B cell (primary cell): ENCODE measurements around the gene CELF2. TPM values are rescaled to one million over a fixed set of nuclear protein-coding genes. Genes with fewer than 3 reads are reported as not detected.

ENCODE experiments used
- ATAC-seq: fragments of 200-7000 bp; cut with Tn5 transposase; one replicate; pipeline ENCODE4 v1.10.0; 2021; ENCODE audit warnings: low read depth, mild to moderate bottlenecking, moderate number of reproducible peaks, moderate library complexity
- CTCF ChIA-PET: fragments of 350-600 bp; sonication (Branson Sonifier 250); formaldehyde crosslinking; loops from one replicate; lab custom pipeline; 2021; ENCODE audit warnings: antibody characterized with exemption, inconsistent platforms; lab: Charles Lee
- POLR2A ChIA-PET: fragments of 350-600 bp; sonication (Branson Sonifier 250); formaldehyde crosslinking; loops from one replicate; lab custom pipeline; 2021; ENCODE audit warnings: antibody characterized with exemption; lab: Charles Lee
- DNase-seq: peaks from one replicate; pipeline ENCODE4 v3.0.0; 2013
- H2AFZ ChIP-seq: 2 replicates; pipeline ENCODE4 v1.6.1; 2012; ENCODE audit warnings: mild to moderate bottlenecking, low read depth, low read length; ENCODE audit not compliant: insufficient read depth, poor library complexity, severe bottlenecking
- H3K27ac ChIP-seq, 2 donors: 1 replicate in 1 of 2; 2 replicates in 1 of 2; pipeline ENCODE4 v1.5.1; 2012 to 2013; ENCODE audit warnings: low read length in 2 of 2, mild to moderate bottlenecking in 2 of 2, moderate library complexity in 1 of 2
- H3K27me3 ChIP-seq, 4 experiments: fragments of 200-600 bp in 1 of 4; sonication (generic) in 1 of 4; replicated peaks in 1 of 4; 1 replicate in 2 of 4; 2 replicates in 2 of 4; pipeline versions ENCODE4 v1.6.1 to v1.7.0; 2013 to 2016; ENCODE audit warnings: low read length in 3 of 4, mild to moderate bottlenecking in 2 of 4, mixed read lengths in 1 of 4, moderate library complexity in 1 of 4; ENCODE audit not compliant: insufficient read depth in 4 of 4, control insufficient read depth in 3 of 4; ENCODE audit errors: control extremely low read depth in 1 of 4
- H3K36me3 ChIP-seq, 2 experiments: replicated peaks in 1 of 2; 1 replicate in 1 of 2; 2 replicates in 1 of 2; pipeline versions ENCODE4 v1.6.1 to v1.7.1; 2013; ENCODE audit warnings: low read length in 1 of 2; ENCODE audit not compliant: insufficient read depth in 2 of 2, control insufficient read depth in 1 of 2; ENCODE audit errors: control extremely low read depth in 1 of 2, extremely low read depth in 1 of 2
- H3K4me1 ChIP-seq, 2 donors: fragments of 200-600 bp in 1 of 2; sonication (generic) in 1 of 2; 1 replicate in 1 of 2; 2 replicates in 1 of 2; pipeline versions ENCODE4 v1.5.1 to v1.6.1; 2013 to 2017; ENCODE audit warnings: low read length in 2 of 2; ENCODE audit not compliant: control insufficient read depth in 2 of 2, insufficient read depth in 2 of 2
- H3K4me2 ChIP-seq: replicated peaks from 2 replicates; pipeline ENCODE3; 2012; ENCODE audit warnings: mild to moderate bottlenecking, low read depth, low read length; ENCODE audit not compliant: poor library complexity, severe bottlenecking
- H3K4me3 ChIP-seq, 5 experiments: fragments of 200-600 bp in 1 of 5; sonication (generic) in 1 of 5; 1 replicate in 3 of 5; 2 replicates in 2 of 5; pipeline versions ENCODE4 v1.5.1 to v1.7.0; 2011 to 2016; ENCODE audit warnings: low read length in 4 of 5, mild to moderate bottlenecking in 4 of 5, low read depth in 2 of 5, control low read depth in 1 of 5, moderate library complexity in 1 of 5; ENCODE audit not compliant: insufficient read depth in 1 of 5; ENCODE audit errors: control extremely low read depth in 1 of 5, extremely low read depth in 1 of 5
- H3K79me2 ChIP-seq: fragments of 200-600 bp; sonication (generic); one replicate; pipeline ENCODE4 v1.6.0; 2016; ENCODE audit warnings: low read length; ENCODE audit not compliant: control insufficient read depth, insufficient read depth
- H3K9ac ChIP-seq: fragments of 200-600 bp; sonication (generic); 2 replicates; pipeline ENCODE4 v1.6.1; 2017; ENCODE audit warnings: mild to moderate bottlenecking, low read length, moderate library complexity
- H3K9me3 ChIP-seq, 3 donors: one replicate each; pipeline versions ENCODE4 v1.6.1 to v1.7.1; 2013; ENCODE audit warnings: low read length in 2 of 3; ENCODE audit not compliant: control insufficient read depth in 2 of 3, insufficient read depth in 1 of 3; ENCODE audit errors: control extremely low read depth in 1 of 3
- H4K20me1 ChIP-seq: 2 replicates; pipeline ENCODE4 v1.6.0; 2012; ENCODE audit warnings: mild to moderate bottlenecking, low read length; ENCODE audit not compliant: insufficient read depth, control insufficient read depth, poor library complexity, severe bottlenecking
- H3K27ac Mint-ChIP-seq: one replicate; pipeline ENCODE4 v1.8.0; 2021; ENCODE audit warnings: mixed read lengths
- H3K27me3 Mint-ChIP-seq: one replicate; pipeline ENCODE4 v1.8.0; 2021; ENCODE audit warnings: mixed read lengths
- H3K4me1 Mint-ChIP-seq: one replicate; pipeline ENCODE4 v1.8.0; 2021; ENCODE audit warnings: mixed read lengths
- H3K4me3 Mint-ChIP-seq: one replicate; pipeline ENCODE4 v1.8.0; 2021; ENCODE audit warnings: mixed read lengths
- H3K9me3 Mint-ChIP-seq: one replicate; pipeline ENCODE4 v1.8.0; 2022; ENCODE audit warnings: mixed read lengths; ENCODE audit not compliant: insufficient read depth
- EZH2 ChIP-seq: IDR thresholded peaks from 2 replicates; pipeline ENCODE4 v1.6.1; 2012; ENCODE audit warnings: borderline replicate concordance, low read depth, mild to moderate bottlenecking, moderate library complexity, low read length; ENCODE audit not compliant: insufficient read depth, poor library complexity, severe bottlenecking
- WGBS: methylation state at CpG from one replicate; pipeline ENCODE4 v1.1.5; 2013; ENCODE audit warnings: missing lambda C conversion rate; ENCODE audit not compliant: insufficient coverage; 5-methylcytosine and 5-hydroxymethylcytosine counted together
- intact Hi-C: fragments of 100-400 bp; cut with micrococcal nuclease; formaldehyde crosslinking; loops from one replicate; pipeline ENCODE4 v1.10.0; 2022
- polyA plus RNA-seq: library from polyadenylated mRNA; depleted of rRNA; stranded (reverse); fragments of >200 nt; gene quantifications from 2 replicates; pipeline ENCODE4 v1.2.3, GENCODE V29; 2012
- total RNA-seq, 2 donors: library from RNA; stranded (reverse); fragments of 120-200 nt in 1 of 2; gene quantifications; 1 replicate in 1 of 2; 2 replicates in 1 of 2; pipeline versions ENCODE4 v1.2.3 to v1.2.4, GENCODE V29; 2013 to 2022
- TF ChIP-seq, protein P1 (sequence below): fragments of 200-600 bp; IDR thresholded peaks from one replicate; pipeline ENCODE4 v1.8.0; 2022; ENCODE audit warnings: antibody characterized with exemption, mild to moderate bottlenecking

CELF2 gene
- total and polyA plus RNA-seq, 2 donors (not counting 1 experiment from before 2014, with no cell fraction given) = 59.5 to 112 TPM

GRCh38 chr10:11170993-11171851 lies 153.6 kb downstream of the CELF2 start:
- Mint-ChIP-seq H3K27me3 (no peaks in the 10 kb centered on the region), H3K27ac (no peak overlapping the region), H3K4me3 (no peak overlapping the region), H3K9me3 (no peaks in the 10 kb centered on the region), H3K4me1 (peaks cover 45% of the 10 kb centered on the region)
- CTCF ChIA-PET = interaction anchor here (0.7 to 1.6 kb wide), 3 partner anchors 10 to 100 kb away, joined by 3 to 6 read pairs (median 4); no protein-coding TSS in a partner anchor
- Histone ChIP-seq H3K27ac (peak overlapping the region; percentile 83 to 87), H3K36me3 (peaks cover 0 to 53% of the 10 kb centered on the region in 2 experiments), H3K27me3 (no peaks in the 10 kb centered on the region), H3K79me2 (peaks cover 98% of the 10 kb centered on the region), H3K4me3 (peak overlapping the region; percentile 31 to 99 (median 62)), H3K9me3 (no peaks in the 10 kb centered on the region), H2AFZ (no peak overlapping the region), H3K9ac (peak overlapping the region; percentile 86), H3K4me2 (peak overlapping the region; percentile 74), H3K4me1 (peaks cover 84 to 90% of the 10 kb centered on the region in 2 donors), H4K20me1 (peaks cover 47% of the 10 kb centered on the region)
- intact Hi-C loops = loop anchor here (1.0 to 5.0 kb wide), 3 partner anchors 8 to 436 kb away; no protein-coding TSS in a partner anchor
- WGBS = 0% methylated on average over 3 of the region's 8 CpGs
- POLR2A ChIA-PET = interaction anchor here (0.9 to 2.0 kb wide), 3 partner anchors 8 to 73 kb away, joined by 3 to 6 read pairs (median 5); no protein-coding TSS in a partner anchor
- ATAC-seq (peak; percentile 53), DNase-seq (peak; percentile 75)
- TF ChIP-seq EZH2 = no peak
- TF ChIP-seq, protein P1, sequence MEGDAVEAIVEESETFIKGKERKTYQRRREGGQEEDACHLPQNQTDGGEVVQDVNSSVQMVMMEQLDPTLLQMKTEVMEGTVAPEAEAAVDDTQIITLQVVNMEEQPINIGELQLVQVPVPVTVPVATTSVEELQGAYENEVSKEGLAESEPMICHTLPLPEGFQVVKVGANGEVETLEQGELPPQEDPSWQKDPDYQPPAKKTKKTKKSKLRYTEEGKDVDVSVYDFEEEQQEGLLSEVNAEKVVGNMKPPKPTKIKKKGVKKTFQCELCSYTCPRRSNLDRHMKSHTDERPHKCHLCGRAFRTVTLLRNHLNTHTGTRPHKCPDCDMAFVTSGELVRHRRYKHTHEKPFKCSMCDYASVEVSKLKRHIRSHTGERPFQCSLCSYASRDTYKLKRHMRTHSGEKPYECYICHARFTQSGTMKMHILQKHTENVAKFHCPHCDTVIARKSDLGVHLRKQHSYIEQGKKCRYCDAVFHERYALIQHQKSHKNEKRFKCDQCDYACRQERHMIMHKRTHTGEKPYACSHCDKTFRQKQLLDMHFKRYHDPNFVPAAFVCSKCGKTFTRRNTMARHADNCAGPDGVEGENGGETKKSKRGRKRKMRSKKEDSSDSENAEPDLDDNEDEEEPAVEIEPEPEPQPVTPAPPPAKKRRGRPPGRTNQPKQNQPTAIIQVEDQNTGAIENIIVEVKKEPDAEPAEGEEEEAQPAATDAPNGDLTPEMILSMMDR = no peak
